Skeletal muscle tissue (tissue), 4 donors: ENCODE measurements around the gene ARID5B. TPM values are rescaled to one million over a fixed set of nuclear protein-coding genes. Genes with fewer than 3 reads are reported as not detected.
"Not testable (repeated sequence)": the region's sequence is repeated elsewhere in the genome, so short reads cannot be mapped to it uniquely, and the experiment has no call there.

Source experiments
- H3K27ac ChIP-seq: one replicate; pipeline ENCODE4 v1.7.0; 2013; ENCODE audit warnings: mild to moderate bottlenecking, low read depth, low read length, inconsistent platforms
- H3K27me3 ChIP-seq, 3 donors: one replicate each; pipeline ENCODE4 v1.7.0; 2013; ENCODE audit warnings: low read length in 3 of 3; ENCODE audit not compliant: control insufficient read depth in 3 of 3, insufficient read depth in 3 of 3
- H3K36me3 ChIP-seq, 3 donors: one replicate each; pipeline ENCODE4 v1.7.0; 2013; ENCODE audit warnings: low read length in 3 of 3; ENCODE audit not compliant: control insufficient read depth in 3 of 3, insufficient read depth in 3 of 3
- H3K4me1 ChIP-seq, 3 donors: one replicate each; pipeline ENCODE4 v1.7.0; 2013; ENCODE audit warnings: low read length in 3 of 3, mild to moderate bottlenecking in 3 of 3; ENCODE audit not compliant: control insufficient read depth in 3 of 3, insufficient read depth in 3 of 3
- H3K4me3 ChIP-seq, 3 donors: one replicate each; pipeline ENCODE4 v1.7.0; 2013; ENCODE audit warnings: low read length in 3 of 3
- H3K9ac ChIP-seq, 3 donors: one replicate each; pipeline ENCODE4 v1.7.0; 2013; ENCODE audit warnings: low read length in 3 of 3, mild to moderate bottlenecking in 3 of 3, moderate library complexity in 2 of 3, low read depth in 1 of 3
- H3K9me3 ChIP-seq, 3 donors: one replicate each; pipeline ENCODE4 v1.7.0; 2013; ENCODE audit warnings: low read length in 3 of 3; ENCODE audit not compliant: control insufficient read depth in 3 of 3
- total RNA-seq: library from RNA; depleted of rRNA; stranded (reverse); fragments of >200 nt; gene quantifications from one replicate; pipeline ENCODE4 v1.2.3, GENCODE V29; 2014
- donor health status: Osteomylitis.

ARID5B gene
- total RNA-seq, 1 donor from 2014 or later, result 27.7 TPM

DNA sequence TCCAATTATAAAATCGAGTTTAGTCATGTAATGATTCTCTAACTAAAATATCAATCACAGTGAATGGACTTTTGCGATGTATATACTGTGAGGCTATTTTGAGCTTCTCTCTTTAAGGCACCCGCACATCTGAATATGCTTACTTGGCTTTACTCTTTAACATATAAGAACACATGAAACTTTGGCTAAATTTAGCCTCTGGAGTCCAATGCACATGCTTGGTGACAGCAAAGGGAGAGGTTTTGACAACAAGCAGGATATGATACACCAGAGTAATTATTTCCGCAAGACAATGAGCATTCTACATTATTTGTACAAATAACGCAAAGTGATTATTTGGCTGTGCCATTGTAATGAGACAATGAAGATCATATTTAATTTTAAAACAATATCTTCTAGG lies 72.4 kb downstream of the ARID5B start:
- peak overlapping the region; percentile 48 for H3K27ac ChIP-seq
- H3K9me3 ChIP-seq, result no peaks in the 10 kb centered on the region
- H3K4me3 ChIP-seq, result peak overlapping the region in 1 of 3 donors; percentile 5
- no peaks in the 10 kb centered on the region for H3K27me3 ChIP-seq
- peaks cover 10 to 32% (median 10%) of the 10 kb centered on the region in 3 donors for H3K4me1 ChIP-seq
- no peaks in the 10 kb centered on the region for H3K36me3 ChIP-seq
- H3K9ac ChIP-seq, result peak overlapping the region in 1 of 3 donors; percentile 38

DNA sequence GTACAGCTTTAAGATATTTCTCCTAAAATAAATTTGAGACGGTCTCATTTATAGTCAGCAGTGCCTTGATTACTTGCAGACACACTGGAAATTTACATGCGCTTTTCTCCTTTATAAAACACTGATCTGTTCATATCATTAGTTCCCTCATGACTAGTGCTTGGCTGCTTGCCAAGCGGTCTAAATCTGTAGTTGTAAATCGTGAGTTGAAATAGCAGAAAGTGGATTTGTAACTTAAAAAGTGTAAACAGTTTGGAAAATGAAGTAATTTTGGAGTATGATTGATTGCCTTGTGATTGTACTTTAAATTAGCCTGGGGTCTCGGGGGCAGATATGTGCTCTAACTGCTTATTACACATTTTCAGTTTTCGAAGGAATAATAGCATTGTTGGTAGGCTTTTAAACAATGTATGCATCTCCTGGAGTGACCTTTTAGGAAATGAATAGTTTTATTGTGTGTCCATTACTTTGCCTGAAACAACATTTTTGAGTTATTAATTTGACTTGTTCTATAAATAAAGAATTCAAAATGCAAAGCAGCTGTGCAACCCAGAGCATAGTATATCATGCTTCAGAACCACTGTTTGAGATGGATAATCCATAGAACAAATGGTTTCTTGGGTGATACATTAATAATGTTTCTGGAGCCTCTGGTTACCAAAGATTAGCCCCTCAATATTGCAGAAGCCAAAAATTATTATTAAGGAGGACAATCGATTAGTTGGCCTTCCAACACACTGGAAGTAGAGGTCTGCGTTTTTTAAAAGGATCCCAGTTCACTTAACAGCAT lies 73.3 kb downstream of the ARID5B start:
- peak overlapping the region in 1 of 3 donors; percentile 40 for H3K9ac ChIP-seq
- peak overlapping the region in 1 of 3 donors; percentile 43 for H3K4me3 ChIP-seq
- peak overlapping the region; percentile 48 for H3K27ac ChIP-seq
- peaks cover 13 to 32% (median 14%) of the 10 kb centered on the region in 3 donors for H3K4me1 ChIP-seq
- no peaks in the 10 kb centered on the region for H3K9me3 ChIP-seq
- H3K36me3 ChIP-seq, result no peaks in the 10 kb centered on the region
- no peaks in the 10 kb centered on the region for H3K27me3 ChIP-seq

DNA sequence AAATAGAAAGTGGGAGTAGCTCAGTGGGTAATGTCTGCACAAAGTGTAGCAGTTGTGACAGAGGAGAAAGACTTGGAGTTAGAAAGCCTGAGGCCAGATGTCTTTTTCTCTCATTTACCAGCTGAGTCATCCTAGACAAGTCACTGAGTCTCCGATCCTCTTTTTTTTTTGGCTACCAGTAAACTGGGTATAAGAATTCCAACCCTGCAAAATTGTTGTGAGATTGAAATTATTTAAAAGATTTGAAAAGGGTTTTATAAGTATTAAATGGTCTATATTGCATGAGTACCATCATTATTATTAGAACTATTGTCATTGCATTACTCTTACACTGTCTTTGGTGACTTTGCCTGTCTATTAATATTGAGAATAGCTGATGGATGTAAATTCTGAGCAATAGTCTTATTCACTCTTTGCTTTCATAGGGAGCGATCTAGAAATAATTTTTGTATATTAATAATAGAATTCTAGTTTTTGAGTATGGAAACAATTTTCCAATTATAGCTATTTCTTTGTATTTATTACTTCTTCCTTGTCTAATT lies 74.0 kb downstream of the ARID5B start:
- no peak overlapping the region for H3K9ac ChIP-seq
- H3K27ac ChIP-seq, result peak overlapping the region; percentile 48

DNA sequence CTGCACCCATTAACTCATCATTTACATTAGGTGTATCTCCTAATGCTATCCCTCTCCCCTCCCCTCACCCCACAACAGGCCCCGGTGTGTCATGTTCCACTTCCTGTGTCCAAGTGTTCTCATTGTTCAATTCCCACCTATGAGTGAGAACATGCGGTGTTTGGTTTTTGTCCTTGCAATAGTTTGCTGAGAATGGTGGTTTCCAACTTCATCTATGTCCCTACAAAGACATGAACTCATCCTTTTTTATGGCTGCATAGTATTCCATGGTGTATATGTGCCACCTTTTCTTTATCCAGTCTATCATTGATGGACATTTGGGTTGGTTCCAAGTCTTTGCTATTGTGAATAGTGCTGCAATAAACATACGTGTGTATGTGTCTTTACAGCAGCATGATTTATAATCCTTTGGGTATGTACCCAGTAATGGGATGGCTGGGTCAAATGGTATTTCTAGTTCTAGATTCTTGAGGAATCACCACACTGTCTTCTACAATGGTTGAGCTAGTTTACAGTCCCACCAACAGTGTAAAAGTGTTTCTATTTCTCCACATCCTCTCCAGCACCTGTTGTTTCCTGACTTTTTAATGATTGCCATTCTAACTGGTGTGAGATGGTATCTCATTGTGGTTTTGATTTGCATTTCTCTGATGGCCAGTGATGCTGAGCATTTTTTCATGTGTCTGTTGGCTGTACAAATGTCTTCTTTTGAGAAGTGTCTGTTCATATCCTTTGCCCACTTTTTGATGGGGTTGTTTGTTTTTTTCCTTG lies 75.6 kb downstream of the ARID5B start:
- H3K36me3 ChIP-seq, H3K9ac ChIP-seq, H3K27ac ChIP-seq: not testable (repeated sequence)

More for the DNA sequence above, 74.0 kb downstream of the ARID5B start:
- no peaks in the 10 kb centered on the region for H3K9me3 ChIP-seq
- H3K27me3 ChIP-seq, result no peaks in the 10 kb centered on the region
- peaks cover 13 to 32% (median 14%) of the 10 kb centered on the region in 3 donors for H3K4me1 ChIP-seq
- H3K4me3 ChIP-seq, result peak overlapping the region in 1 of 3 donors; percentile 43
- no peaks in the 10 kb centered on the region for H3K36me3 ChIP-seq

DNA sequence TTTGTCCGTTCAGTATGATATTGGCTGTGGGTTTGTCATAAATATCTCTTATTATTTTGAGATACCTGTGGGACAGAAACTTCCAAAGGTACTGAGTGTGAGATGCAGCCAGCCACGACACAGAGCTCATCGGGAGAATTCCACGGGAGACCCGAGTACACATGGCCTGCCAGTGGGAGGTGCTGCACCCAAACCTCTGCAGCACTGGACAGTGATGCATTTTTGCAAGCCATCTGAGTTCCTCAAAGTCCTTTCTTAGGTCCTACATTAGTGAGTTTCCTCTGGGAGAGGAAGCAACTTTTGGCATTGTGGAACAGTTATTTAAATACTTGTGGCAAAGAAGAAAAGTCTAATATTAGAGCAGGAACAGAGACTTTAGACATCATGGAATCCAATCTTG lies 77.5 kb downstream of the ARID5B start:
- Histone ChIP-seq H3K27me3 (no peaks in the 10 kb centered on the region), H3K9me3 (no peaks in the 10 kb centered on the region), H3K4me3 (no peak overlapping the region), H3K36me3 (no peaks in the 10 kb centered on the region), H3K9ac (no peak overlapping the region), H3K27ac (no peak overlapping the region), H3K4me1 (peaks cover 11 to 14% (median 12%) of the 10 kb centered on the region in 3 donors)

More for the DNA sequence above, 75.6 kb downstream of the ARID5B start:
- H3K27me3 ChIP-seq, H3K9me3 ChIP-seq, H3K4me3 ChIP-seq: not testable (repeated sequence)
- H3K4me1 ChIP-seq, result peaks cover 14 to 23% (median 15%) of the 10 kb centered on the region in 3 donors

DNA sequence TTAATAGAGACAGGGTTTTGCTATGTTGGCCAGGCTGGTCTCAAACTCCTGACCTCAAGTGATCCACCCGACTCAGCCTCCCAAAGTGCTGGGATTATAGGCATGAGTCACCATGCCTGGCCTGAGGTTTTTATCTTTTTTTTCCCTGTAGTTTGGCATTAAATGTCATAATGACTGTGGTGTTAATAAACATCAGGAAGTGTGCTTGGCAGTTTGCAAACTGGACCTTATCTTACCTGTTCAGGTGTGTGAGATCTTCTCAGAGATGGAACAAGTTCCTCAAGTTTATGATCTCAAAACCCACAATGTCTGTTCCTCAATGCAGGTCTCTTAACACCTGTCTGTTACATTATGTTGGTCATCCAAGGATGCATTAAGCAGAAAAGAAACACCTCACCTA lies 80.0 kb downstream of the ARID5B start:
- H3K4me1 ChIP-seq, result peaks cover under 1 to 6% (median 5%) of the 10 kb centered on the region in 3 donors
- no peaks in the 10 kb centered on the region for H3K9me3 ChIP-seq
- no peak overlapping the region for H3K27ac ChIP-seq

DNA sequence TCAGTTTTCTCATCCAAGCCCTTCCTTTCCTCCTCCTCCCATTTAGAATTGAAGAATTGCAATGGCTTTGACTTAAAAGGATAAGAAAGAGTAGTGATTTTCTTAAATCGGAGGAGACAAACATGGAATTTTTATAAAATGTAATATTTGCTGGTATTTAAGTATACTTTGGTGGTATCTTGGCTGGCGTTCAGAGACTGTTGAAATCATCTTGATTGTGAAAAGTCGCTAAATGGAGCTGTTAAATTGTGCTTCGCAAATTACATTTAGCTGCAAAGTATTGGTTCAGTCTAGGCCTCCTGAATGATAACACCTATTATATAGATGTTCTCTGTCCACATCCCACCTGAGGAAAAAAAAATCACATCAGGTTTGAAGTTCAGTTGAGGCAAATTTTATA lies 81.8 kb downstream of the ARID5B start:
- Histone ChIP-seq H3K27ac (no peak overlapping the region), H3K9ac (no peak overlapping the region), H3K36me3 (no peaks in the 10 kb centered on the region), H3K4me3 (no peak overlapping the region), H3K9me3 (no peaks in the 10 kb centered on the region), H3K4me1 (peaks cover 5 to 13% (median 7%) of the 10 kb centered on the region in 3 donors), H3K27me3 (no peaks in the 10 kb centered on the region)

More for the DNA sequence above, 80.0 kb downstream of the ARID5B start:
- H3K9ac ChIP-seq, result no peak overlapping the region
- no peaks in the 10 kb centered on the region for H3K27me3 ChIP-seq
- no peaks in the 10 kb centered on the region for H3K36me3 ChIP-seq
- H3K4me3 ChIP-seq, result no peak overlapping the region

DNA sequence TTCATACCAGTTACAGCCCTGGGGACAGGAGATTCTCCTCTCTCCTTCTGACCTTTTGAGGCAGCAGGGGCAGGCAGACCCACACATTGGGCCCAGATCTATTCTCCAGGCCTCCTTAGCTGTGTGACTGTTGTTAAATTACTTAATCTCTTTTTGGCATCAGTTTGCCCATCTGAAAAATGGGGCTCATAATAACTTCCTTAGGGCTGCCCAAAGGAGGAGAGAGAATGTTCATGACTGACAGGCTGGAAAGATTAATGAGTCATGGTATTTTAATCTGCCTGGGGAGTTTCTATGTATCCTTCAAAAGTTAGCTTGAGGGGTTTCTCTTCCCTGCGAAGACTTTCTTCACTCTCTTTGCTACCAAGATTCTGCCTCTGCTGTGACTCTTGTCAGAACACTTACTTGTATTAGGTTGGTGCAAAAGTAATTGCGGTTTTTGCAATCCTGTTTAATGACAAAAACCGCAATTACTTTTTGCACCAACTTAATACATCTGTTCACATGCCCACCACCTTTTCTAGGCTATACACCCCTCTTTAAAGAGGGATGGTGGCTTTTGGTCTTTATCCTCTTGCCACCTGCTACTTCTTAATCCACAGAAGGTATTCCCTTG lies 83.4 kb downstream of the ARID5B start:
- H3K36me3 ChIP-seq, result no peaks in the 10 kb centered on the region
- H3K9me3 ChIP-seq, result no peaks in the 10 kb centered on the region
- peaks cover 0 to 9% (median 7%) of the 10 kb centered on the region in 3 donors for H3K4me1 ChIP-seq
- H3K27me3 ChIP-seq, result no peaks in the 10 kb centered on the region
- H3K27ac ChIP-seq, result no peak overlapping the region
- H3K4me3 ChIP-seq, result no peak overlapping the region
- H3K9ac ChIP-seq, result no peak overlapping the region

DNA sequence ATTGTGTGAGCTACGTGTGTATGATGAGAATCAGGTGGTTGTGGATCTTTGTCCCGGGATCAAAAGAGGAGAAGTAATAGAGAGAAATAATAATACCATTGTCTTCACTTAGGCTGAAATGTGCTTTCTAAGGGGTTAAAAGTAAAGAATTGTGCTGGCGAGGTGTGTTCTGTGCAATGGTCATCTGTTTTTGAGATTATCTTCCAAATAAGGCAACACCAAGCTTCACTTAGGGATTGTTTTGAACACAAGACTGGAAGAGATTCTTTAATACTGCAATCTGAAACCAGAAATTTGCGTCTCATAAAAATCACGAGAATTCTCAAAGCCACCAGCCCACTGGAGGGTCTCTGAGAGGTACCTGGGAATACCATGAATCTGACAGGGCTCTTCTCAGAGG lies 84.2 kb downstream of the ARID5B start:
- Histone ChIP-seq H3K27ac (no peak overlapping the region), H3K36me3 (no peaks in the 10 kb centered on the region), H3K4me3 (no peak overlapping the region), H3K4me1 (peaks cover 0 to 8% (median 7%) of the 10 kb centered on the region in 3 donors), H3K9ac (no peak overlapping the region), H3K9me3 (no peaks in the 10 kb centered on the region), H3K27me3 (no peaks in the 10 kb centered on the region)
